Stimulated activated CD4-positive, alpha-beta T cell treated with anti-CD3 and anti-CD28 coated beads, Interleukin-15, amount 100 ng/mL, for 24 hours (primary cell): ENCODE results near the gene ESYT2.
"Not testable (repeated sequence)": the region's sequence is repeated elsewhere in the genome, so short reads cannot be mapped to it uniquely, and the experiment has no call there.

Source experiments
- DNase-seq: peaks from one replicate; pipeline ENCODE4 v3.0.0-alpha.2; 2020

Gene ESYT2

DNA sequence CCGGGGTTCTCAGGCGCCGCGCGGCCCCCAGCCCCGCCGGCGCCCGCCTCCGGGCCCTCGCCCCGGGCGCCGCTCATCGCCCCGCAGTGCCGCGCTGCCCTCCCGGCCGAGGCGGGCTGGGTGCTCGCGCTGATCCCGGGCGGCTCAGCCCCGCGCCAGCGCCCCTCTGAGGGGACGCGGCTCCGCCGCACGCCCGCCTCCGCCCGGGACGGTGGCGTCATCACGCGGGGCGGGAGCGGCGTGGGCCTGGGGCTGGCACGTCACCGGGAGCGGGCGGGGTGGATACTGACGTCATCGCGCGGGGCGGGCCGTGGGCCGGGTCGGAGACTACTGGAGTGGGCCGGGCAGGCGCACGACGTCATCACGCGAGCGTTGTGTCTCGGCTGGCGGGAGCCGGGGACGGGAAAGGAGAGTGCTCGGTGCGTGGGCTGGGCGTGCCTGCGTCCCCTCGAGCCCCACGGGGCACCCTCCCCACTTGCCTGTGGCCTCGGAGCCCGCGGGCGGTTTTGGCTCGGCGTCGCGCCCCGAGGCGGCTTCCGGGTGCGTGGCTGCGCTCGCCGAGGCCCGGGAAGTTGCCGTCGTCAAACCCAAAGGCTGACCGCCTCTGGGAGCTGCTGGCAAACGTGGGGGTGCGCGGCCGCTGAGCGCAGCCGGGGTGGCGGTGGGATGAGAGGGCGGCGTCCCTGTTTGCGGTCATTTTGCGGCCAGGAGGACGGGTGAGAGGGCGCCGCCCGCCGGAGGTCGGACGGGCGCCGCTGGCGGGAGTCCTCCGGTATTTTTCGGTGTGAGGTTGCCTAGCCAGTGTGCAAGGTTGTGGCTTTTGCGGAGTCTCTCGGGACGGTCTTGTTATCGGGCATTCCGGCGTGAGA, at the start of gene ESYT2:
Gene ESYT2 (minus strand): TSS at position 168 of the 869 bp plus-strand sequence. CDS start 91 bp downstream, at position 77.
- peak; percentile 100 for DNase-seq

DNA sequence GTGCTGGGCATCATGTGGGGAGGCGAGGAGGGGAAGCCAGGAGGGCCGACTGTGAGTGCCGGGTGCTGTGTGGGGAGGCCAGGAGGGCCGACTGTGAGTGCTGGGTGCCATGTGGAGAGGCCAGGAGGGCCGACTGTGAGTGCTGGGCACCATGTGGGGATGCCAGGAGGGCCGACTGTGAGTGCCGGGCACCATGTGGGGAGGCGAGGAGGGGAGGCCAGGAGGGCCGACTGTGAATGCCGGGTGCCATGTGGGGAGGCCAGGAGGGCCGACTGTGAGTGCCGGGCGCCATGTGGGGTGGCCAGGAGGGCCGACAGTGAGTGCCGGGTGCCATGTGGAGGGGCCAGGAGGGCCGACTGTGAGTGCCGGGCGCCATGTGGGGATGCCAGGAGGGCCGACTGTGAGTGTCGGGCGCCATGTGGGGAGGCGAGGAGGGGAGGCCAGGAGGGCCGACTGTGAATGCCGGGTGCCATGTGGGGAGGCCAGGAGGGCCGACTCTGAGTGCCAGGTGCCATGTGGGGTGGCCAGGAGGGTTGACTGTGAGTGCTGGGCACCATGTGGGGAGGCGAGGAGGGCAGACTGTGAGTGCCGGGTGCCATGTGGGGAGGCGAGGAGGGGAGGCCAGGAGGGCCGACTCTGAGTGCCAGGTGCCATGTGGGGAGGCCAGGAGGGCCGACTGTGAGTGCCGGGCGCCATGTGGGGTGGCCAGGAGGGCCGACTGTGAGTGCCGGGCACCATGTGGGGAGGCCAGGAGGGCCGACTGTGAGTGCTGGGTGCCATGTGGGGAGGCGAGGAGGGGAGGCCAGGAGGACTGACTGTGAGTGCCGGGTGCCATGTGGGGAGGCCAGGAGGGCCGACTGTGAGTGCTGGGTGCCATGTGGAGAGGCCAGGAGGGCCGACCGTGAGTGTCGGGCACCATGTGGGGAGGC, 49.1 kb upstream of the ESYT2 start:
- DNase-seq = not testable (repeated sequence)

DNA sequence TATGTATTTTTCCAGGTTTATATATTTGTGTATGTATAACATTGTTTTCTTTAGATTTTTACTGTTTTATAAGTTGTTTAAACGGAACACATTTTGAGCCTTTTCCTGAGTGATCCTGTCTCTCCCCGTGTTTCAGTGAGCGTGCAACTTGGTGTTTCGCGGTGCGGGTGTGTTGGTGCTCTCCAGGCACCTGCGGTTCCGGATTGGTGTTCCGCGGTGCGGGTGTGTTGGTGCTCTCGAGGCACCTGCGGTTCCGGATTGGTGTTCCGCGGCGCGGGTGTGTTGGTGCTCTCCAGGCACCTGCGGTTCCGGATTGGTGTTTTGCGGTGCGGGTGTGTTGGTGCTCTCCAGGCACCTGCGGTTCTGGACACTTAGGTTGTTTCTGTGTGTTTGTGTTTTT, 47.7 kb upstream of the ESYT2 start:
- no peak for DNase-seq

DNA sequence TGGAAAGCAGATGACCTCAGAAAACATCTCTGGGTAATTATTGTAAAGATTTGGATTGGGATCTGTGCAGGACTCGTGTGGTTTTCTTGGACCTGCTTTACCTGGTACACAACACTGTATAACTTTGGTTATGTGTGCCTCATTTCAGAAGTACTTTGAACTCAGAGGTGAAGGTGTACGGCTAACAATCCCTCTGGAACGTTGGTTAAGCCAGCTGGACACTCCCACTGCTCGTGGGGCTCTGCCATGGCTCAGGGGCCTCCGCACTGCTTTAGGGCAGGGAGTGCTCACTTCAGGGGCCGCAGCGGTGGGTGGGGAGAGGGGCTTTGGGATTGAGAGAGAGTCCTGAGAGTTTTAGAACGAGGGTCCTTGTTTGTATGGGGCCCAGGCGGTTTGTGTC, 40.6 kb upstream of the ESYT2 start:
- no peak for DNase-seq

GRCh38 chr7:158868764-158869410, 39.6 kb upstream of the ESYT2 start:
- no peak for DNase-seq

DNA sequence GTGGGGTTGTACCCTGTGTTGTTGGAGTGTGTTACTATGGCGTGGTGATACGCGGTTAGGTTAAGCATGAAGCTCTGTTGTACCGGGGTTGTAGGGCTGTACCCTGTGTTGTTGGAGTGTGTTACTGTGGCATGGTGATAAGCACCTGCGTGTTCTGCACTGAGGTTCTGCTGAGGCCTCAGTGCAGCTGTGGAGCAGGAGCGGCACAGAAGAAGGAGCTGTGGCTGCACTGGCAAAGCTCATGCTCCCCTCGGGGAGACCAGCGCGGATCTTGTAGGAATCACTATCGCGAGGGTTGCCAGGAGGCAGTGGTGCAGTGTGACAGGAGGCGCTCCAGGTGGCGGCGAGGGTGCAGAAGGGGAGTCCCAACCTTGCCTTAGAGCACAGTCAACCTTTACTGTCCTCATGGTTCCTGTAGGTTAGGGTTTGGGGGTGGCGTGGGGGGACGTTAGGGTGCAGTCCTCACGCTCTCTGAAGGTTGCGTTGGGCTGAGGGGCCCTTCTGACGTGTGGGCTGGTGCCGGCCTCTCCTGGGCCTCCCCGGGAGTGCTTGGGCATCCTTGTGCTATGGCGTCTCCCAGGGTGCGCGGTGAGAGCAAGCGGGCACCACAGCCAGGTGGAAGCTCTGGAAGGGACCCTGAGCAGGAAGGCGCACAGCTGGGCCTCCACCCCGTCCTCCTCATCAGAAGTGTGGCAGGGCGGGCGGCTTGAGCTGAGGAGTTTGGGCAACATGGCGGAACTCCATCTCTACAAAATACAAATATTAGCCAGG, 38.1 kb upstream of the ESYT2 start:
- DNase-seq = no peak

DNA sequence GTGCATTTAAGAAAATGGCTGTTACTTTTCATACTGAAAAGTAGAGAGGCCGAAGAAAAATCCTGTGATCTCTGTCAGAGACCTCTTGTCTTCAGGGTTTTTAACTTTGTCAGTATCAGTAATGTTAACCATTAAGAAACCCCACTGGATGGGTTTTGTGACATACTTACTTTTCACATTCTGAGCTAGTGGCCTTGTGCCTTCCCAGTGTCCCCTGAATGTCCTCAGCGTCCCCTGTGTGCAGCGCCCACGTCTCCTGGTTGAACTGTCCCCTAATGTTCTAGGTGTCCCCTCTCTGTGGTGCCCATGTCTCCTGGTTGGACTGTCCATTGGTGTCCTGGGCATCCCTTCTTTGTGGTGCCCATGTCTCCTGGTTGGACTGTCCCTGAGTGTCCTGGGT, 36.7 kb upstream of the ESYT2 start:
- DNase-seq = no peak

GRCh38 chr7:158865462-158865922, 36.2 kb upstream of the ESYT2 start:
- no peak for DNase-seq

DNA sequence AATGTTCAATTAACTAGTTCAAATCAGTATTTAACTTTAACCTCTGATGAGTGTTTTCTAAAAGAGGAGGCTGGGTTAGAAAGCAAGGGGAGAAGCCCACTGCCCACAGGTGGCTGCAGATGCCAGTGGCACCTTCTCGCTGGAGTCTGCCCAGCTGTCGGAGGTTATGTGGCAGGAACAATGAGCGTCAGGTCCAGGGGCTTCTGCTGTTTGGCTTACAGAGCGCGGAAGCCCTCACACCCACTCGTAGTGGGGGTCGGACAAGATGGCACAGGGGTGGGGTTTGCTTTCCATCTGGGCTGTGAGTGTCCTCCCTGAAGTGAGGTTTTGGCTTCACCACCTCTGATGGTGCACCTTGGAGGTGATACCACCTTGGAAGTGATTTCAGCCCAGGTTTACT, 35.5 kb upstream of the ESYT2 start:
- no peak for DNase-seq

DNA sequence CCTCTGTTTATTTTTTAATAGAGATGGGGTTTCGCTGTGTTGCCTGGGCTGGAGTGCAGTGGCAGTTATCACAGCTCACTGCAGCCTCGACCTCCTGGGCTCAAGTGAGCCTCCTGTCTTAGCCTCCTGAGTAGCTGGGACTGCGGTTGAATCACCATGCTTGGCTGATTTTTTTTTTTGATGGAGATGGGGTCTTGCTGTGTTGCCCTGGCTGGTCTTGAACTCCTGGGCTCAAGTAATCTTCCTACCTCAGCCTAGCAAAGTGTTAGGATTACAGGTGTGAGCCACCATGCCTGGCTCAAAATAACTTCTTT, 35.2 kb upstream of the ESYT2 start:
- DNase-seq = no peak

GRCh38 chr7:158863611-158864506, 34.5 kb upstream of the ESYT2 start:
- DNase-seq = peak; percentile 67

- peak; percentile 46 for DNase-seq
These were observed 33.8 kb upstream of the ESYT2 start for GRCh38 chr7:158862985-158863610.

DNA sequence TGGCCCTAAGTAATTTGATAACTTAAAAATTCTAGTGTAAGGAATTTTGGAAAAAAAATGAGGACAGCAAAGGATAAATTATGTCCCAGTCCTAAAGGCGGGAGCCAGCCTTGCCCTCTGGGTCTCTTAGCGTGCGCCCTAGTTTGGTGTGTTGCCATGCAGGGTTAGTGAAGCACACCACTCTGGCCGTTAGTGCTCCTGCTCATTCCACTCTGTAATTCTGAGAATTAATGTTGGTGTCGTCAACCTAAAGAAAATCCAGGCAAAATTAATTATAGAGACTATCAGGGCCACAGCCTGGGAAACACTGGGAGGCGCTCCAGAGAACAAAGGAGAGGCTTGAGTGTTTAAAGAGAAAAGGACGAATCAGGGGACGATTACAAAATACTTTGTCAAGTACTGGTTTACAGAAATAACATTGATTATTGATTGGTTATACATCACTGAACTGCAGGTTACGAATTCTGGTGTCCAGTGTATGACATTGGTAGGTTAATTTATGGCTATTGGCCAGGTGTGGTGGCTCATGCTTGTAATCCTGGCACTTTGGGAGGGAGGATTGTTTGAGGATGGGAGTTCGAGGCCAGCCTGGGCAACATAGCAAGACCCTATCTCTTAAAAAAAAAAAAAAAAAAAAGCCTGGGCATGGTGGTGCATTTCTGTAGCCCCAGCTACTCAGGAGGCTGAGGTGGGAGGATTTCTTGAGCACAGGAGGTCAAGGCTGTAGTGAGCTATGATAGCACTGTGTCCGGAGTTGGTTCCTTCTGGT, 32.8 kb upstream of the ESYT2 start:
- DNase-seq = no peak

DNA sequence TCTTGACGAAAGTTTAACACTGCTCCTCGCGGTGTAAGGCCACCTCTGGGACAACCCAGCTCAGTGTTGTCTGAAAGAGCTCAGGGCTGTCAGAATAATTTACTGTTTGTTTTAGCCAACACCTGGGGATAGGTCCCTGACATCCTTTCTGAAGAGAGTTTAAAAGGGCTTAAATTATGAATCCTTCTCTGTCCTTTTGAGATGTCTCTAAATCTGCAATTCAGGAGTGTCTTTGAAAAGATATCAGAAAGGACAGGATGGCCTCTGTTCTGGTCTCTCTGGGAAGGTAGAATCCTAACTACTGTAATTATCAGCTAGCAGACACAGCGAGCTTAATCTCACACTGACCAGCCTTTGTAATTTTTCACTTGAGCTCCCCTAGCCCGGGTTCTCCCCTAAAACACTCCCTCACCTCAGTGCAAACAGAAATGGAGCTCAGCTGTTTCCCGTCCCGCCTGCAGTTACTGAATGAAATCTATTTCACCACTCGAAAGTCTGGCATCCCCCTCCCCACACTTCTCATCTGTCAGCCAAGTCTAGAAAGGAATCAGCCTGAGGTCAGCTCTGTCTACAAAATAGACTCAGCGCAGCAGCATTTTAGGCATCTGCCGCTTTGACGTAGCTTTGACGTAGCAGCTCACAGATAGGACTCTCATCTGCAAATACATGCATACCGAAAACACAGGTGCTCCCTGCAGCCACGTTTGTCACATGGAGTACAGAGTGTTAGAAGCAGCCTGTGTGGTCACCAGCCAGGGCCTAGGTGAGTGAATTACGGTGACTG, 31.9 kb upstream of the ESYT2 start:
- no peak for DNase-seq

DNA sequence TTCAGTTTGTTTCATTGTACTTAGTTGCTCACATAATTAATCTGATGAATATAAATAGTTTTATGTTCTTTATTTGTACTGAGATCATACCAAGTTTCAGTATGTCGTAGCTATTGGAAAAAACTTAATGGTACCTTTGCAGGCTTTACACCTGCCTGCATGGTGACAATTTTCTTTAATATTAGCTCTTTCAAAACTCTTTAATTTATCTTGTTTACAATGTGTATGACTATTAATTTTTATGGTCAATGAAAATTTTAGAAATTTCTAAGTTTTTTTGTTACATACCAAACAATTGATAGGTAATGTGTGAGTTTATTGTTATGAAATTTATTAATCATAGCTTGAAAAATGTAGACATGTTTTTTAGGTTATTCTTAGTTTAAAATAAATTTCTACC, 31.1 kb upstream of the ESYT2 start:
- DNase-seq = no peak

- no peak for DNase-seq
These were observed 29.5 kb upstream of the ESYT2 start for GRCh38 chr7:158858592-158859503.

GRCh38 chr7:158856883-158857668, 27.8 kb upstream of the ESYT2 start:
- DNase-seq = no peak
